HuH-7 (cell line): ENCODE results near the gene ALDH1A1.

ENCODE experiments used
- DNase-seq: peaks from one replicate; pipeline ENCODE4 v3.0.0; 2011; ENCODE audit warnings: low spot score

Gene ALDH1A1

DNA sequence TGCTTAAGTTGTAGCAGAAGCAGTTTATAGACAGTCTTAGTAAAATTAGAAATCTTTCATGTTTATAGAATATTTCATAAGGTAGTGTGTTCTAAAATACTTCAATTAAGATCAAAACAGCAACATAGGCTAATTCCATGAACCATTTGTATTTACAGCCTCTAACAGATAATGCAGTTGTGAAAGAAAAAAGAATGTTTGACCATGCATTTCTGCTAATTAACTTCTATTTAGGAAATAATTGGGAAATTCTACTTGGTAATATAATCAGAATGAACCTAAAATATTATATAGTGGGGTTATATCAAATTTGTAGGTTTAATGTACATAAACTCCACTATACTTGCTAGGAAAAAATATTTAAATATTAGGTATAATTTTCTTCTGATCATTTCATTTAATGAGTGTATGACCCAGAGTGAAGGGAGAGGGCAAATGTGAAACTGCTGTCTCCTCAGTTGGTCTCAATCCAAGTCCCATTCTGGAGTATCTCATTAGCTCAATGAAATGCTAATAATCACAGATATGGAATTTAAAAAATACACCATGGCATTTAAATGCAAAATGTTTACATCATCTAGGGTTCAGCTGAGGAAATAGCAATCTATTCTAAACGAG is 34.9 kb downstream of the ALDH1A1 start:
- no peak for DNase-seq

- DNase-seq: no peak
These were observed 37.2 kb downstream of the ALDH1A1 start for GRCh38 chr9:72915659-72916058.

GRCh38 chr9:72914750-72915149 is 38.1 kb downstream of the ALDH1A1 start:
- DNase-seq: no peak

GRCh38 chr9:72913382-72914009 is 39.4 kb downstream of the ALDH1A1 start:
- no peak for DNase-seq

- no peak for DNase-seq
These were observed 40.1 kb downstream of the ALDH1A1 start for GRCh38 chr9:72912476-72913381.

GRCh38 chr9:72911816-72912215 is 41.0 kb downstream of the ALDH1A1 start:
- no peak for DNase-seq

- no peak for DNase-seq
These were observed 41.5 kb downstream of the ALDH1A1 start for GRCh38 chr9:72911247-72911775.

DNA sequence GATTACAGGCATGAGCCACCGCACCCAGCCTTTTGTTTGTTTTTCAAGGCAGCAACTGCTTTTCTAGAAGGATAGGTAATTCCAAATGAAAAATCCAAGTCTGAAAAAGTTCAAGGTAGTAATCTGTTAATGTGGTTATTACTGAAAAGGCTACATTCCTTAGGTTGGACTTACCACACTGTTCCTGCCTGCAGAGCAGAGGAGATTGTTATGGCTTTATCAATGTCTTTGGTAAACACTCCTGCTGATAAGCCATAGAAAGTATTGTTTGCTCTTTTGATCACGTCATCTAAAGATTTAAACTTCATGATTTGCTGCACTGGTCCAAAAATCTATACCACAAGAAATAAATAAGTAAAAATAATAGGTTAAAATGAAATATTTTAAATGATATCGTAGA is 43.4 kb downstream of the ALDH1A1 start:
- peak; percentile 33 for DNase-seq

GRCh38 chr9:72907421-72907820 is 45.4 kb downstream of the ALDH1A1 start:
- no peak for DNase-seq

- no peak for DNase-seq
These were observed 46.0 kb downstream of the ALDH1A1 start for GRCh38 chr9:72906810-72907209.

- no peak for DNase-seq
These were observed 47.1 kb downstream of the ALDH1A1 start for GRCh38 chr9:72905514-72906480.

DNA sequence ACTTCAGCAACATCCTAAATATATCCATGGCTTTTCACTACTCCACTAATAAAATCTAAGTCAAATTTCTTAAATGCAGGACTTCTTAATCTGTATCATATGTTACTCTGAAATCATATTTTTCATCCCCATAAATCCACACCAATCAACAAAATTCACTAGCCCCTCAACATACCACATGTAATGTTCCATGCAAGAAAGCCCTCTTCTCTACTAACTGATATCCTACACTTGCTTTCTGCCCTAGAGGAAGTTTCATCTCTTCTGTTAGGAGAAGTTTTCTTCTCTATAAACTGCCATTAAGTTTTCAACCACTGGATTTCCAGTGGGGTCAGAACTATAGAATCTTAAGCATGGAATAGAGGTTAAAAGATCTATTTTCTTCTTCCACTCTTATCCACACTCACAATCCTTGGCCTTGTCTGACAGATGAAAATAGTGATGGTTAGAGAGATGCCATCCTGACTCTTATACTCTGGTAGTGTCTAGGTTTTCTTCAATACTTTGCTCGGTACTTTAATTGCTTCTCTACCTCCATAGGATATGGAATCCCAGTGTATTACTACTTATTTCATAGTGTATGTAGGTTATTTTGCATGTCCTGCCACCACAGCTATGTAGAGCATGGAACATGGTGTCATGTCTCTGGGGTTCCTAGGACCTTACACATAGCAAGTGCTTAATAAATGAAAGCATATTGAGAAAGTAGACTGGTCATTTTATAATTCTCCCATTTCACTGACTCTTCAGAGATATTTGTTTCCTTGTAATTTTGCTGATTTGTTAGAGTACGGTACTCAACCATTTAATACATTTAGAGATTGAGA is 48.4 kb downstream of the ALDH1A1 start:
- DNase-seq: no peak

DNA sequence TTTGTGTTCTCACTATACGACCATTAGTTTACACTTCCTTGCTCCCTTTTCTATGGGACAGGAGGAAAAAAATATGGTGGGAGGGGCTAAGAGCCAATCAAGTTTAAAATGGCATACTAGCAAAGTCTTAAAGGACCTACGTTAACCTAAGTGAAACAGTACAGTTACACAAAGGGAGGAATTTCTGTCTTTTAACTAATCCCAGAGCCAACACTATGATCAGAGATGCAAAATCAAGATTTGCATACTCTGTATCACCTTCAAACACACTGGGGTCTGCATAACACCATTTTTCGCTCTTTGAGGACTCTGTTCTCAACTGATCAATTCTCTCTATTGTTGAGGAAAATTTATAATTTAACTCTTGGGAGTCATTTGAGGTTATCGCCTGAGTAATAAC is 49.8 kb downstream of the ALDH1A1 start:
- DNase-seq: no peak

DNA sequence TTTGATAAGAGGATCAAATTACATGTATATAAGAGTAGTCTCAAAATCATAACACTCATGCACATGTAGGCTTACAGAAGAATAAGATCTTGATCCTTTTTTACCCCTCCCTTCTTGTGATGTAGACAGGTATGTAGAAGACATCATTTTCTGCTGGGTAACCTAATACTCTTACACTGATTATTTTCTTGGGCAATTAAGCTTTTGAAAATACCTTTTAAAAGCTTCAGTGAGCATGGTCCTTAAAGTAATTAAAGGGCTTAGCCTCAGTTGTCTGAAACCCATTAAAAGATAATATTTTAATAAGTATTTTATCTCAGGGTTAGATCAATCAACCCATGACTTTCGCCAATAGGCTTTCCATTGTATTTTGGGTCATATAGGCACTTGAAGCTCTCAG is 50.6 kb downstream of the ALDH1A1 start:
- DNase-seq: no peak

GRCh38 chr9:72899734-72900477 is 52.9 kb downstream of the ALDH1A1 start:
- DNase-seq: no peak

GRCh38 chr9:72898784-72899733 is 53.8 kb downstream of the ALDH1A1 start:
- no peak for DNase-seq

DNA sequence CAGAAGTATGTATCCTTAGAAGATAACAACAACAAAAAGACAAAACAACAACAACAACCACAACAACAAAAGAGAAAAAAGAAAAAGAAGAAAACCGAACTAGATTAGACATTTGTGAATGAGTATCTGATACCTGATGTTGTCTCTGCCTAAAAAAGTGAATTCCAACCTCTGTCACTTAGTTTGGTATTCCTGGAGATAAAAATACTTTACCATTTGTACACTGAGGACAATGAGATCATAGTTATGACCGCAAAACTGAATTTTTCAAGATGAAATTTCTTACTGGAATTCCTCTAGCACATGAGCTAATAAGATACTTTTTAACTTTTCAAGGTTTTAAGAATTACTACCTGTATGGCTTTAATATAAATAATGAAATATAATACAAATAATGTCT is 54.5 kb downstream of the ALDH1A1 start:
- DNase-seq: no peak

DNA sequence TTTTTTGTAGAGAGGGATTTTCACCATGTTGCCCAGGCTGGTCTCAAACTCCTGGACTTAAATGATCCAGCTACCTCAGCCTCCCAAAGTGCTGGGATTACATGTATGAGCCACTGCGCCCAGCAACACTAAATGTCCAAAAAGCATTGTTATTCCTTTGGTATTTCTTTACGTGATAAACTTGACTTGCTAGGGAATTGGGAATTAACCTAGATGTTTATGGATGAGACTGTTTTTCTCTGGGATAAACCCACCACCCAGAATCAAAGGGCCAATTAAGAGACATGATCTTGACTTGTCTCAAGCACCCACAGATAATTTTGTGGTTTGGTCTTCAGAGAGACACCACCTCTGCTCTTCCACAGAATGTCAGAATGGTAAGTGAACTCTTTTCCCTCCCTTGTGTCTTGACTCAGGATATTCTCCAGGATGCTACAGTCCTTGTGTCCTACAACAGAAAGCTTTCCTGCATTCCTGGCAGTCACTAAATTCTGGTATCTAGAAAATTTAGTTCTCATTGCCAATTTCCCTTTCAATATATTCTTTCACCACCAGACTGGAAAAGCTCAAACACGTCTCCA is 55.7 kb downstream of the ALDH1A1 start:
- no peak for DNase-seq
